GM10847 (cell line): ENCODE data around the gene PPFIBP2.

ENCODE experiments used
- POLR2A ChIP-seq: IDR thresholded peaks from 2 replicates; pipeline ENCODE4 v1.6.1; 2011; ENCODE audit not compliant: insufficient read length; ENCODE audit errors: extremely low read depth

Gene PPFIBP2

GRCh38 chr11:7590529-7590928 lies 76.7 kb downstream of the PPFIBP2 start:
- no peak for TF ChIP-seq POLR2A

GRCh38 chr11:7591107-7591894 lies 77.5 kb downstream of the PPFIBP2 start:
- no peak for TF ChIP-seq POLR2A

- TF ChIP-seq POLR2A = no peak
Measured at GRCh38 chr11:7591987-7592386, 78.2 kb downstream of the PPFIBP2 start.

GRCh38 chr11:7592711-7593110 lies 78.9 kb downstream of the PPFIBP2 start:
- TF ChIP-seq POLR2A = no peak

- TF ChIP-seq POLR2A = no peak
Measured at GRCh38 chr11:7593481-7593880, 79.7 kb downstream of the PPFIBP2 start.

- TF ChIP-seq POLR2A = no peak
Measured at GRCh38 chr11:7595016-7595866, 81.4 kb downstream of the PPFIBP2 start.

- TF ChIP-seq POLR2A = no peak
Measured at GRCh38 chr11:7595951-7596350, 82.2 kb downstream of the PPFIBP2 start.

GRCh38 chr11:7596975-7597391 lies 83.2 kb downstream of the PPFIBP2 start:
- no peak for TF ChIP-seq POLR2A

- TF ChIP-seq POLR2A = no peak
Measured at GRCh38 chr11:7597620-7598019, 83.8 kb downstream of the PPFIBP2 start.

- TF ChIP-seq POLR2A = no peak
Measured at GRCh38 chr11:7599209-7599608, 85.4 kb downstream of the PPFIBP2 start.

GRCh38 chr11:7600205-7600775 lies 86.5 kb downstream of the PPFIBP2 start:
- no peak for TF ChIP-seq POLR2A

- TF ChIP-seq POLR2A = no peak
Measured at GRCh38 chr11:7603031-7603781, 89.4 kb downstream of the PPFIBP2 start.

- TF ChIP-seq POLR2A = no peak
Measured at GRCh38 chr11:7604331-7604955, 90.6 kb downstream of the PPFIBP2 start.

- no peak for TF ChIP-seq POLR2A
Measured at GRCh38 chr11:7605186-7605943, 91.6 kb downstream of the PPFIBP2 start.
